Peyer's patch (tissue), 4 donors: ENCODE measurements around the gene SPSB2. TPM values are rescaled to one million over a fixed set of nuclear protein-coding genes. Genes with fewer than 3 reads are reported as not detected.
A peak's percentile ranks its signal among the peaks of the same experiment; 100 is the strongest.

Experiments
- DNase-seq, 3 donors: peaks; one replicate each; pipeline ENCODE4 v3.0.0-alpha.2; 2017 to 2019
- H3K27ac ChIP-seq, 4 donors: fragments of 200-600 bp; sonication (generic); one replicate each; pipeline ENCODE4 v1.5.1; 2016 to 2019
- H3K27me3 ChIP-seq, 2 donors: fragments of 200-600 bp; sonication (generic); one replicate each; pipeline ENCODE4 v1.5.1; 2019
- H3K36me3 ChIP-seq, 3 donors: fragments of 200-600 bp; sonication (generic); one replicate each; pipeline ENCODE4 v1.5.1; 2016 to 2019
- H3K4me1 ChIP-seq, 4 donors: fragments of 200-600 bp; sonication (generic); one replicate each; pipeline ENCODE4 v1.5.1; 2016 to 2019
- H3K4me3 ChIP-seq, 4 donors: fragments of 200-600 bp; sonication (generic); 1 replicate in 3 of 4; 2 replicates in 1 of 4; pipeline ENCODE4 v1.5.1; 2016 to 2019; ENCODE audit warnings: mild to moderate bottlenecking in 1 of 4
- H3K9me3 ChIP-seq, 4 donors: fragments of 200-600 bp; sonication (generic); one replicate each; pipeline ENCODE4 v1.5.1; 2016 to 2019; ENCODE audit warnings: mild to moderate bottlenecking in 1 of 4
- POLR2A ChIP-seq, 2 donors: fragments of 450-650 bp; IDR thresholded peaks; one replicate each; pipeline ENCODE4 v1.5.1; 2017; ENCODE audit warnings: antibody characterized with exemption in 2 of 2, mild to moderate bottlenecking in 2 of 2, moderate library complexity in 2 of 2
- total RNA-seq, 4 donors: library from RNA; depleted of rRNA; stranded (reverse); fragments of >200 nt; gene quantifications; one replicate each; pipeline ENCODE4 v1.1.0, GENCODE V29; 2016
- TF ChIP-seq, protein P1 (sequence below), 6 experiments: fragments of 450-650 bp in 4 of 6; fragments of 200-600 bp in 2 of 6; sonication (generic) in 1 of 6; IDR thresholded peaks; one replicate each; pipeline ENCODE4 v1.5.1; 2017 to 2019; ENCODE audit warnings: antibody characterized with exemption in 6 of 6, mild to moderate bottlenecking in 3 of 6, moderate library complexity in 1 of 6

SPSB2 gene
- total RNA-seq, 4 donors from 2014 or later = 4.1 to 12.3 (median 9.9) TPM

DNA sequence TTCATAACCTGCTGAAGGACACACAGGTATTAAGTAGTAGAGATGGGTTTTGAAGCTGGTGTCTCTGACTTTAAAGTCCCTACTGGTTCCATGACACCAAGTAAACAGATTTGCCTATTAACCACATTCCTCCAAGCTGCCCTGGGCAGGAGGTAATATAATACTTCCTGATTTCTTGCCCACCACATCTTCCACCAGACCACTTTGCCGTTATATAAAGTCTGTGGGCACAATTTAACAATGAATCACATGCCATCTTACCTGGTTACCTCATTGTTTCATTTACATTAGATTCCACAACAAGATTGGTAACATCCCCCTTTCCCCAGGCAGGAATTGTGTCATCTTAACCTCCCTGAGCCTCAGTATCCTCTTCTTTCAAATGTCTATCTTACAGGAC is 30.6 kb upstream of the SPSB2 start:
- no peak for DNase-seq
- Histone ChIP-seq H3K4me1 (peaks cover 0 to 19% (median 9%) of the 10 kb centered on the region in 4 donors), H3K4me3 (no peak overlapping the region), H3K36me3 (no peaks in the 10 kb centered on the region), H3K27ac (peak overlapping the region in 1 of 4 donors; percentile 62), H3K9me3 (no peaks in the 10 kb centered on the region), H3K27me3 (no peaks in the 10 kb centered on the region)
- TF ChIP-seq POLR2A (IDR thresholded peaks at IDR 0.05) = no peak
- TF ChIP-seq, protein P1, sequence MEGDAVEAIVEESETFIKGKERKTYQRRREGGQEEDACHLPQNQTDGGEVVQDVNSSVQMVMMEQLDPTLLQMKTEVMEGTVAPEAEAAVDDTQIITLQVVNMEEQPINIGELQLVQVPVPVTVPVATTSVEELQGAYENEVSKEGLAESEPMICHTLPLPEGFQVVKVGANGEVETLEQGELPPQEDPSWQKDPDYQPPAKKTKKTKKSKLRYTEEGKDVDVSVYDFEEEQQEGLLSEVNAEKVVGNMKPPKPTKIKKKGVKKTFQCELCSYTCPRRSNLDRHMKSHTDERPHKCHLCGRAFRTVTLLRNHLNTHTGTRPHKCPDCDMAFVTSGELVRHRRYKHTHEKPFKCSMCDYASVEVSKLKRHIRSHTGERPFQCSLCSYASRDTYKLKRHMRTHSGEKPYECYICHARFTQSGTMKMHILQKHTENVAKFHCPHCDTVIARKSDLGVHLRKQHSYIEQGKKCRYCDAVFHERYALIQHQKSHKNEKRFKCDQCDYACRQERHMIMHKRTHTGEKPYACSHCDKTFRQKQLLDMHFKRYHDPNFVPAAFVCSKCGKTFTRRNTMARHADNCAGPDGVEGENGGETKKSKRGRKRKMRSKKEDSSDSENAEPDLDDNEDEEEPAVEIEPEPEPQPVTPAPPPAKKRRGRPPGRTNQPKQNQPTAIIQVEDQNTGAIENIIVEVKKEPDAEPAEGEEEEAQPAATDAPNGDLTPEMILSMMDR (IDR thresholded peaks at IDR 0.05) = no peak

DNA sequence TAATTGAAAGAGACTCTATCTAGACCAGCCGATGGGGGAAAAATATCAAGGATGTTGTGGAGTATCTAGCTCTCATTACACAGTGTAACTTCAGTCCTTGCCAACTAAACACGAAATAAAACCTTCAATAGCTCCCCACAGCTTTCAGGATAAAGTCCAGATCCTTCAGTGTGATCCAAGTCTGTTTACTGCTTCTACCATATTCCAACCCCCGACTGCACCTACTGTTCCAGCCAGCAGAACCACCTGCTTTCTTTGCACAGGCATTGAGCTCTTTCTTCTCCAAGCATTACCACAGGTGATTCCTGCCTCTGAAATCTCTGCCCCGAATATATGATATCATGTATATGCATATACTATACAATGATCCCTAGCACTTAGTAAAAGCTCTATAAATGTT is 29.3 kb upstream of the SPSB2 start:
- TF ChIP-seq, protein P1 (IDR thresholded peaks at IDR 0.05) = no peak
- TF ChIP-seq POLR2A (IDR thresholded peaks at IDR 0.05) = no peak
- DNase-seq = no peak
- no peaks in the 10 kb centered on the region for H3K9me3 ChIP-seq

DNA sequence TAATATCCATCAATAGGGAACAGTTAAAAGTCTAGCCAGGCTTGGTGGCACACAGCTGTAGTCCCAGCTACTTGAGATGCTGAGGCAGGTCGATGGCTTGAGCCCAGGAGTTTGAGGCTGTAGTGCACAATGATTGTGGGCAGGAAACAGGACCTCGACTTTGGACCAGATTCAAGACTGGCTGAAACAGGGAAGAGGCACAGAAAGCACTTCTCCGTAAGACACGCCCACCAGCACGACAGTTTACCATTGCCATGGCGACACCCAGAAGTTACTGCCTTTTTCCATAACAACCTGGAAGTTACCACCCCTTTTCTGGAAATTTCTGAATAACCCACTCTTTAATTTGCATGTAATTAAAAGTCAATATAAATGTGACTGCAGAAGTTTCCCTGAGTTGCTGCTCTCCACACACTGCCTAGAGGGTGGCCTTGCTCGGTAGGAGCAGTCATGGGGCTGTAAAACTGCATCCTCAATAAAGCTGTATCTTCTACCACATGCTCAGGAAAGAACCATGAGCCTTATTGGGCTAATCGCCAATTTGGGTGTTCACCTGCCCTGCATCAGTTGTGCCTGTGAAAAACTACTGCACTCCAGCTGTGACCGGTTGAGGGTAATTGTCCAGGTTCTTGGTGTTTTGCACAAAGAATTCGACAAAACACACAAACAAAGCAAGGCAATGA is 26.9 kb upstream of the SPSB2 start:
- DNase-seq = peak; percentile 34 to 83 (median 70)
- no peaks in the 10 kb centered on the region for H3K9me3 ChIP-seq
- TF ChIP-seq, protein P1 (IDR thresholded peaks at IDR 0.05) = no peak
- TF ChIP-seq POLR2A (IDR thresholded peaks at IDR 0.05) = no peak
- H3K4me1 ChIP-seq = peaks cover 0 to 12% (median 6%) of the 10 kb centered on the region in 4 donors
- H3K36me3 ChIP-seq = no peaks in the 10 kb centered on the region
- H3K4me3 ChIP-seq = no peak overlapping the region
- H3K27me3 ChIP-seq = no peaks in the 10 kb centered on the region
- H3K27ac ChIP-seq = peak overlapping the region in 1 of 4 donors; percentile 55

More for the DNA sequence above, 29.3 kb upstream of the SPSB2 start:
- H3K27ac ChIP-seq = peak overlapping the region in 1 of 4 donors; percentile 48
- H3K4me3 ChIP-seq = no peak overlapping the region
- H3K36me3 ChIP-seq = no peaks in the 10 kb centered on the region
- no peaks in the 10 kb centered on the region for H3K27me3 ChIP-seq
- peaks cover 0 to 19% (median 9%) of the 10 kb centered on the region in 4 donors for H3K4me1 ChIP-seq

DNA sequence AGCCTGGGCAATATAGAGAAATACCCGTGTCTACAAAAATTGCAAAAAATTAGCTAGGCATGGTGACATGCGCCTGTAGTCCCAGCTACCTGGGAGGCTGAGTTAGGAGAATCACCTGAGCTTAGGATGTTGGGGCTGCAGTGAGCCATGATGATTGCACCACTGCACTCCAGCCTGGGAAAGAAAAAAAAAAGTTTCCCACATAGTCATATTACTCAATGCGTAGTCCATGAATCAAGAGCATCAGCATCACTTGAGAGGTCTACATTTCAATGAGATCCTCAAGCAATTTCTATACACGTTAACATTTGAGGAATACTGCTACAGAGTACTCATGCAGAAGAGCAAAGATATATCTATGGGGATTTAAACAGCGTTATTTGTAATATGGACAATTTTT is 26.3 kb upstream of the SPSB2 start:
- H3K36me3 ChIP-seq = no peaks in the 10 kb centered on the region
- no peaks in the 10 kb centered on the region for H3K27me3 ChIP-seq
- H3K27ac ChIP-seq = no peak overlapping the region
- H3K4me1 ChIP-seq = peaks cover 0 to 12% (median 5%) of the 10 kb centered on the region in 4 donors
- DNase-seq = no peak
- H3K9me3 ChIP-seq = no peaks in the 10 kb centered on the region
- H3K4me3 ChIP-seq = no peak overlapping the region
- TF ChIP-seq POLR2A (IDR thresholded peaks at IDR 0.05) = no peak
- TF ChIP-seq, protein P1 (IDR thresholded peaks at IDR 0.05) = no peak

DNA sequence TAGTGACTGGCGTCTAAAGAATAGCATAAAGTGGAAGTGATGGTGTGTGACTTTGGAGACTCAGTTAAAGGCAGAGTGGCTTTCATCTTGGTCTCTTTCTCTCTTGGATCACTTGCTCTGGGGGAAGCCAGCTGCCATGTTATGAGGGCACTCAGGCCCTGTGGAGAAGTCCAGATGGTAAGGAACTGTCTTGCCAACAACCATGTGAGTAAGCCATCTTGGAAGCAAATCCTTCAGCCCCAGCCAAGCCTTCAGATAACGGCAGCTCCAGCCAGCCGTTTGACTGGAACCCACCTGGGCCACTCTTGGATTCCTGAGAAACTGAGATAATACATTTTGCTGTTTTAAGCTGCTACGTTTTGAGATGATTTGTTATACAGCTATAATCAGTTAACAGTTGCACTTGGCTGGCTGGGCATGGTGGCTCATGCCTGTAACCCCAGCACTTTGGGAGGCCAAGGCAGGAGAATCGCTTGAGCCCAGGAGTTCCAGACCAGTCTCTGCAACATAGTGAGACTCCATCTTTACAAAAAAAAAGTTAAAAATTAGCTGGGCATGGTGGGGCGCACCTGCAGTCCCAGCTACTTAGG is 23.8 kb upstream of the SPSB2 start:
- Histone ChIP-seq H3K4me3 (no peak overlapping the region), H3K36me3 (no peaks in the 10 kb centered on the region), H3K27ac (no peak overlapping the region), H3K27me3 (no peaks in the 10 kb centered on the region), H3K9me3 (no peaks in the 10 kb centered on the region), H3K4me1 (peaks cover 0 to 12% (median 4%) of the 10 kb centered on the region in 4 donors)
- TF ChIP-seq POLR2A (IDR thresholded peaks at IDR 0.05) = no peak
- TF ChIP-seq, protein P1 (IDR thresholded peaks at IDR 0.05) = no peak
- no peak for DNase-seq
